Measurements from ENCODE around the gene GTF2A2. TPM values are rescaled to one million over a fixed set of nuclear protein-coding genes. Genes with fewer than 3 reads are reported as not detected.

GTF2A2 gene
- polyA plus RNA-seq, 1 experiment, result 10.8 TPM

DNA sequence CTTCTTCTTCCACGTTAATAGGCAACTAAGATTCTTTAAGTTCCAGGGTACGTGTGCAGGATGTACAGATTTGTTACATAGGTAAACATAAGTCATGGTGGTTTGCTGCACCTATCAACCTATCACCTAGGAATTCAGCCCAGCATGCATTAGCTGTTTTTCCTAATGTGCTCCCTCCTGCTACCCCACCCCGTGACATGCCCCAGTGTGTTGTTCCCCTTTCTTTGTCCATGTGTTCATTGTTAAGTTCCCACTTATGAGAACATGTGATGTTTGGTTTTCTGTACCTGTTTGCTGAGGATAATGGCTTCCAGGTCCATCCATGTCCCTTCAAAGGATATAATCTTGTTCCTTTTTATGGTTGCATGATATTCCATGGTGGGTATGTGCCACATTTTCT lies 21.1 kb downstream of the GTF2A2 start:
- Histone ChIP-seq H3K27me3 (ENCODE audit: control insufficient read depth, insufficient read depth, low read length) (no peaks in the 10 kb centered on the region), H3K4me3 (ENCODE audit: low read depth, low read length) (no peak overlapping the region), H3K36me3 (ENCODE audit: control insufficient read depth, insufficient read depth, low read length) (no peaks in the 10 kb centered on the region)
- TF ChIP-seq, protein P1, sequence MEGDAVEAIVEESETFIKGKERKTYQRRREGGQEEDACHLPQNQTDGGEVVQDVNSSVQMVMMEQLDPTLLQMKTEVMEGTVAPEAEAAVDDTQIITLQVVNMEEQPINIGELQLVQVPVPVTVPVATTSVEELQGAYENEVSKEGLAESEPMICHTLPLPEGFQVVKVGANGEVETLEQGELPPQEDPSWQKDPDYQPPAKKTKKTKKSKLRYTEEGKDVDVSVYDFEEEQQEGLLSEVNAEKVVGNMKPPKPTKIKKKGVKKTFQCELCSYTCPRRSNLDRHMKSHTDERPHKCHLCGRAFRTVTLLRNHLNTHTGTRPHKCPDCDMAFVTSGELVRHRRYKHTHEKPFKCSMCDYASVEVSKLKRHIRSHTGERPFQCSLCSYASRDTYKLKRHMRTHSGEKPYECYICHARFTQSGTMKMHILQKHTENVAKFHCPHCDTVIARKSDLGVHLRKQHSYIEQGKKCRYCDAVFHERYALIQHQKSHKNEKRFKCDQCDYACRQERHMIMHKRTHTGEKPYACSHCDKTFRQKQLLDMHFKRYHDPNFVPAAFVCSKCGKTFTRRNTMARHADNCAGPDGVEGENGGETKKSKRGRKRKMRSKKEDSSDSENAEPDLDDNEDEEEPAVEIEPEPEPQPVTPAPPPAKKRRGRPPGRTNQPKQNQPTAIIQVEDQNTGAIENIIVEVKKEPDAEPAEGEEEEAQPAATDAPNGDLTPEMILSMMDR (IDR thresholded peaks at IDR 0.05; ENCODE audit: insufficient read depth, low read depth, low read length), result no peak
- CTCF ChIA-PET, result interaction anchor here (0.8 to 3.9 kb wide), 2 partner anchors 18 to 107 kb away, joined by 3 to 14 read pairs; no protein-coding TSS in a partner anchor
- POLR2A ChIA-PET, result no interaction called here
- DNase-seq (ENCODE audit: low read depth), result no peak

DNA sequence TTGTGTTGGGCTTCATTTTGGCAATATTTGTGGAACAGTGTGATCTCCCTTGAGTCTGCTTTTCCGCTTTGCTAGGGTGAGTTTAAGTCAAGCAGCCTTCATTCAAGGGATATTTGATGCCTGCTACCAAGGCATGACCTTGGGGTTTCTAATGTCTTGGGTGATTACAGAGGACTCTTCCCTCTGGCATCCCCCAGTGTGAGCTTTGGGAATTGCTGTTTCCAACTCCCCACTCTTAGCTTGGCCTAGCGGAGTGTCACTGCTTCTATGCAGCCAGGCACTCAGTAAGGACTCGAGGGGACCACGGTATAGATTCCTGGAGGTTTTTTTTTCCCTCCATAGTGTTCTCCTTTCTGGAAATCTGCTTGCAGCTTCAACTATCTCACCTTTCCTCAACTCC lies 24.6 kb downstream of the GTF2A2 start:
- Histone ChIP-seq H3K27me3 (ENCODE audit: control insufficient read depth, insufficient read depth, low read length) (no peaks in the 10 kb centered on the region), H3K36me3 (ENCODE audit: control insufficient read depth, insufficient read depth, low read length) (no peaks in the 10 kb centered on the region), H3K4me3 (ENCODE audit: low read depth, low read length) (no peak overlapping the region)
- DNase-seq (ENCODE audit: low read depth), result no peak
- POLR2A ChIA-PET, result no interaction called here
- CTCF ChIA-PET, result interaction anchor here (1.2 to 3.9 kb wide), 2 partner anchors 9 to 103 kb away, joined by 4 to 14 read pairs; no protein-coding TSS in a partner anchor
- TF ChIP-seq, protein P1 (IDR thresholded peaks at IDR 0.05; ENCODE audit: insufficient read depth, low read depth, low read length), result peak; percentile 26; the same call in 1 of the 2 replicates

DNA sequence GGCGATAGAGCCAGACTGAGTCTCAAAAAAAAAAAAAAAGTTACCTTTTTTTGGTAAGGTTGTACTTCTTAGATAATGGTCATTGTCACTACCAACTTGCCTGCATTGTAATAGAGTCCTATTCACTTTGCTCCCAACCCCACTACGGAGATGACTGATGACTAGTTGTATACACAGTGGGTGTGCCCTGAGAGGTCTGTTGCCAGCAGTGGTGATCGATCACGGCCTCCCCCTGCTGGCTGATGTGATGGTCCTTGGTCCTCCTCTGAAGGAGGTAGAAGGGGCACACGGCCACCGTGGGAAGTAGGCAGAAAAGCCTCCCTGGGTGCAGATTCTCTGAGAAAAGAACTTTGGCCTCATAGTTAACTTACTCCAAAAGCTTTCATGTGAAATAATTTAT lies 35.0 kb downstream of the GTF2A2 start:
- POLR2A ChIA-PET, result no interaction called here

DNA sequence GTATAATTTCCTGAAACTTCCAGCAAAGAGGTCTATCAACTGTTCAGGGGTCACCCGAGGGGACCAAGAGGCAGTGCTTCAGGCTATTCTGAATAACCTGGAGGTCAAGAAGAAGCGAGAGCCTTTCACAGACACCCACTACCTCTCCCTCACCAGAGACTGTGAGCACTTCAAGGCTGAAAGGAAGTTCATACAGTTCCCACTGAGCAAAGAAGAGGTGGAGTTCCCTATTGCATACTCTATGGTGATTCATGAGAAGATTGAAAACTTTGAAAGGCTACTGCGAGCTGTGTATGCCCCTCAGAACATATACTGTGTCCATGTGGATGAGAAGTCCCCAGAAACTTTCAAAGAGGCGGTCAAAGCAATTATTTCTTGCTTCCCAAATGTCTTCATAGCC lies 38.9 kb downstream of the GTF2A2 start:
- Histone ChIP-seq H3K36me3 (ENCODE audit: control insufficient read depth, insufficient read depth, low read length) (no peaks in the 10 kb centered on the region), H3K4me3 (ENCODE audit: low read depth, low read length) (no peak overlapping the region), H3K27me3 (ENCODE audit: control insufficient read depth, insufficient read depth, low read length) (no peaks in the 10 kb centered on the region; the same call in 1 of the 2 replicates)
- ChIA-PET CTCF (no interaction called here), POLR2A (no interaction called here)
- DNase-seq (ENCODE audit: low read depth), result no peak
- TF ChIP-seq, protein P1 (IDR thresholded peaks at IDR 0.05; ENCODE audit: insufficient read depth, low read depth, low read length), result no peak

More for the DNA sequence above, 35.0 kb downstream of the GTF2A2 start:
- CTCF ChIA-PET, result interaction anchor here (0.7 kb wide), 1 partner anchor 93 kb away, joined by 3 read pairs; no protein-coding TSS in a partner anchor
- Histone ChIP-seq H3K4me3 (ENCODE audit: low read depth, low read length) (no peak overlapping the region), H3K27me3 (ENCODE audit: control insufficient read depth, insufficient read depth, low read length) (peaks cover 4% of the 10 kb centered on the region), H3K36me3 (ENCODE audit: control insufficient read depth, insufficient read depth, low read length) (no peaks in the 10 kb centered on the region)
- TF ChIP-seq, protein P1 (IDR thresholded peaks at IDR 0.05; ENCODE audit: insufficient read depth, low read depth, low read length), result peak; percentile 44
- DNase-seq (ENCODE audit: low read depth), result no peak

DNA sequence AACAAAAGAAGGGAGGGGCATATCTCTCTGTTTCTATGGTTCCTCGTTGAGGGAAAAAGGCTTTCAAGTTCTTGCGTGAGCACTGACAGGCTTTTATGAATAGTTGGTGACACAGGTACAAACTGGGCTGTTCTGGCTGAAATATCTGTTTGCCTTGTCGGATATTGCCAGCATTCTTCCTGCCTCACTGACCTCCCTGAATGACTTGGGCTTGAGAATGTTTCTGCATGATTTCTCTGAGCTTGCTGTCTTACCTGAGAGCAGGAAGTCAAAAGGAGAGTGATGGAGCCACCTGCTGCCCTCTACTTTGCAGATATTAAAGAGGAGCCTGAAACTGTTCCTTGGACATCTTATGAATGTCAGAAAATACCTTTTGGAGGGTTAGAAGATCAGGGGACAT lies 40.9 kb downstream of the GTF2A2 start:
- ChIA-PET CTCF (no interaction called here), POLR2A (no interaction called here)
- TF ChIP-seq, protein P1 (IDR thresholded peaks at IDR 0.05; ENCODE audit: insufficient read depth, low read depth, low read length), result no peak
- Histone ChIP-seq H3K27me3 (ENCODE audit: control insufficient read depth, insufficient read depth, low read length) (peaks cover 3% of the 10 kb centered on the region; the same call in 1 of the 2 replicates), H3K36me3 (ENCODE audit: control insufficient read depth, insufficient read depth, low read length) (no peaks in the 10 kb centered on the region), H3K4me3 (ENCODE audit: low read depth, low read length) (no peak overlapping the region)
- DNase-seq (ENCODE audit: low read depth), result no peak

All from BJ (cell line).